Measurements from ENCODE around the gene CIITA. TPM values are rescaled to one million over a fixed set of nuclear protein-coding genes. Genes with fewer than 3 reads are reported as not detected.

CIITA gene
- total RNA-seq, 4 donors from 2014 or later, result 27.7 to 107 (median 60.9) TPM

GRCh38 chr16:10949424-10949970 lies 72.5 kb downstream of the CIITA start:
- DNase-seq, result peak in 2 of 3 donors; percentile 80 to 83
- Histone ChIP-seq H3K27ac (peak overlapping the region in 1 of 4 donors; percentile 58), H3K4me3 (no peak overlapping the region), H3K36me3 (no peaks in the 10 kb centered on the region), H3K4me1 (peaks cover 0 to 32% (median 12%) of the 10 kb centered on the region in 4 donors), H3K9me3 (no peaks in the 10 kb centered on the region), H3K27me3 (no peaks in the 10 kb centered on the region)
- TF ChIP-seq, protein P1, sequence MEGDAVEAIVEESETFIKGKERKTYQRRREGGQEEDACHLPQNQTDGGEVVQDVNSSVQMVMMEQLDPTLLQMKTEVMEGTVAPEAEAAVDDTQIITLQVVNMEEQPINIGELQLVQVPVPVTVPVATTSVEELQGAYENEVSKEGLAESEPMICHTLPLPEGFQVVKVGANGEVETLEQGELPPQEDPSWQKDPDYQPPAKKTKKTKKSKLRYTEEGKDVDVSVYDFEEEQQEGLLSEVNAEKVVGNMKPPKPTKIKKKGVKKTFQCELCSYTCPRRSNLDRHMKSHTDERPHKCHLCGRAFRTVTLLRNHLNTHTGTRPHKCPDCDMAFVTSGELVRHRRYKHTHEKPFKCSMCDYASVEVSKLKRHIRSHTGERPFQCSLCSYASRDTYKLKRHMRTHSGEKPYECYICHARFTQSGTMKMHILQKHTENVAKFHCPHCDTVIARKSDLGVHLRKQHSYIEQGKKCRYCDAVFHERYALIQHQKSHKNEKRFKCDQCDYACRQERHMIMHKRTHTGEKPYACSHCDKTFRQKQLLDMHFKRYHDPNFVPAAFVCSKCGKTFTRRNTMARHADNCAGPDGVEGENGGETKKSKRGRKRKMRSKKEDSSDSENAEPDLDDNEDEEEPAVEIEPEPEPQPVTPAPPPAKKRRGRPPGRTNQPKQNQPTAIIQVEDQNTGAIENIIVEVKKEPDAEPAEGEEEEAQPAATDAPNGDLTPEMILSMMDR (IDR thresholded peaks at IDR 0.05), result peak in 1 of 6 experiments; percentile 63
- TF ChIP-seq POLR2A (IDR thresholded peaks at IDR 0.05), result no peak

DNA sequence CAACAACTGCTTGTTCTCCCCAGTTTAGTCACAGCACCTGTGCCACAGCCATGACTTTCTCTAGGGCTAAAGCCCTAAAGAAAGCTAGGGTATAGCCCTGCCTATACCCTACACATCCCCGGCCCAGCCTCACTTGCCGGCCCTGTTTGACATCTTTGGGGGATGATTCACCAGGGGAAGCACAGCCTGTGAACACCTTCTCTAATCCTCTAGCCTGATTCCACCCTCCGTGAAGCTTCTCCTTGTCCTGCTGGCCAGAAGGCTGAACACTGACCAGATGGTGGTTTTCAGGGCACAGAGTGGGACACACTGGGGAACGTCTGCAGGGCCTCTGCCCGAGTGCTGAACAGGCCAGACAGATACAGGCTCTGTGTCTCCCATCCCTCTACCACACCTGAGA lies 73.4 kb downstream of the CIITA start:
- H3K27ac ChIP-seq, result no peak overlapping the region
- peaks cover 0 to 29% (median 9%) of the 10 kb centered on the region in 4 donors for H3K4me1 ChIP-seq
- H3K9me3 ChIP-seq, result no peaks in the 10 kb centered on the region
- H3K36me3 ChIP-seq, result no peaks in the 10 kb centered on the region
- H3K27me3 ChIP-seq, result no peaks in the 10 kb centered on the region
- no peak overlapping the region for H3K4me3 ChIP-seq
- TF ChIP-seq, protein P1 (IDR thresholded peaks at IDR 0.05), result no peak
- TF ChIP-seq POLR2A (IDR thresholded peaks at IDR 0.05), result no peak
- no peak for DNase-seq

DNA sequence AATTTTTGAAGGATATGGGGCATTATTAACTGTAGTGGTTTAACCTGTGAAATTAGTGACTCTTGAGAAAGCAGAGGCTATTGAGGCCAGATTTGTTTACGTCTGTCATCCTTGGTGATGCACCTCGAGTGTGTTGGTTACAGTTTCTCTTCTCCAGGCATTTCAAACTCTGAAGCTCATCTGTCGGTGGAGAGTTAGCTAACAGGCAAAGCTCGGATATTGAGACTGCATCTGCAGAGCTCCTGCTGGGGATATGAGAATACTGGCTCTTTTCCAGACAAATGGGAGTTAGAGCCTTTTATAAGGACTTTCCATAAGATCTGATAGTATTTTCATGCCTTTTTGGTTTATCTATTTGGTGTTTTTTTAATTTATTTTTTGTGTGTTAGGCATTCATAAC lies 74.0 kb downstream of the CIITA start:
- Histone ChIP-seq H3K4me1 (peaks cover 0 to 22% (median 3%) of the 10 kb centered on the region in 4 donors), H3K27ac (no peak overlapping the region), H3K9me3 (no peaks in the 10 kb centered on the region), H3K27me3 (no peaks in the 10 kb centered on the region), H3K36me3 (no peaks in the 10 kb centered on the region), H3K4me3 (no peak overlapping the region)
- TF ChIP-seq POLR2A (IDR thresholded peaks at IDR 0.05), result no peak
- TF ChIP-seq, protein P1 (IDR thresholded peaks at IDR 0.05), result no peak
- no peak for DNase-seq

DNA sequence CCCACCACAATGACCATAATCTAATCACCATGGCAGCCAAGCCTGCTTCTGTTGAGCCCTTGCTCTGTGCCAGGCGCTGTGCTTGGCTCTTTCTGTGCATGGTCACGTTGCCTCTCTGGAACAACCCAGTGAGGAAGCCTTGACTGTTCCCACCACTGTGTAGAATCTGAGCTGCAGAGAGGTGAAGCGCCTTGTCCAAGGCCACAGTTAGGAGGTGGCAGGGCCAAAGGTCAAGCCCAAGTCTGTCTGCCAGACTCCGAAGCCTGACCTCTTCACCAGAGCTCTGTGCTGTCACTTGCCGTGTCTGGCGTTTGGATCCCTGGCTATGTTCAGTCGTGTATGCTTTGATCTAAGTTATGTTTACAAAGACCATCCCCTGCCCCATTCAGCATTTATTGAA lies 77.9 kb downstream of the CIITA start:
- Histone ChIP-seq H3K36me3 (no peaks in the 10 kb centered on the region), H3K9me3 (no peaks in the 10 kb centered on the region), H3K27me3 (no peaks in the 10 kb centered on the region), H3K27ac (no peak overlapping the region), H3K4me3 (no peak overlapping the region), H3K4me1 (peaks cover 0 to 11% (median 4%) of the 10 kb centered on the region in 4 donors)
- TF ChIP-seq POLR2A (IDR thresholded peaks at IDR 0.05), result no peak
- TF ChIP-seq, protein P1 (IDR thresholded peaks at IDR 0.05), result no peak
- peak in 1 of 3 donors; percentile 44 for DNase-seq

GRCh38 chr16:10957771-10958482 lies 80.9 kb downstream of the CIITA start:
- DNase-seq, result no peak
- no peaks in the 10 kb centered on the region for H3K27me3 ChIP-seq
- no peak overlapping the region for H3K27ac ChIP-seq
- H3K9me3 ChIP-seq, result no peaks in the 10 kb centered on the region
- H3K4me1 ChIP-seq, result peaks cover 0 to 11% (median 4%) of the 10 kb centered on the region in 4 donors
- no peak overlapping the region for H3K4me3 ChIP-seq
- peaks cover 0 to 6% (median 0%) of the 10 kb centered on the region in 3 donors for H3K36me3 ChIP-seq
- TF ChIP-seq POLR2A (IDR thresholded peaks at IDR 0.05), result no peak
- TF ChIP-seq, protein P1 (IDR thresholded peaks at IDR 0.05), result no peak

Measured in Peyer's patch (tissue), 4 donors.